Ecto neural progenitor cell (in vitro differentiated cells): ENCODE measurements around the gene PANX3.
A peak's percentile ranks its signal among the peaks of the same experiment; 100 is the strongest.
"Not testable (repeated sequence)": the region's sequence is repeated elsewhere in the genome, so short reads cannot be mapped to it uniquely, and the experiment has no call there.

Experiments
- DNase-seq: peaks from one replicate; pipeline ENCODE4 v3.0.0-alpha.2; 2018; ENCODE audit warnings: low spot score

PANX3 gene, protein sequence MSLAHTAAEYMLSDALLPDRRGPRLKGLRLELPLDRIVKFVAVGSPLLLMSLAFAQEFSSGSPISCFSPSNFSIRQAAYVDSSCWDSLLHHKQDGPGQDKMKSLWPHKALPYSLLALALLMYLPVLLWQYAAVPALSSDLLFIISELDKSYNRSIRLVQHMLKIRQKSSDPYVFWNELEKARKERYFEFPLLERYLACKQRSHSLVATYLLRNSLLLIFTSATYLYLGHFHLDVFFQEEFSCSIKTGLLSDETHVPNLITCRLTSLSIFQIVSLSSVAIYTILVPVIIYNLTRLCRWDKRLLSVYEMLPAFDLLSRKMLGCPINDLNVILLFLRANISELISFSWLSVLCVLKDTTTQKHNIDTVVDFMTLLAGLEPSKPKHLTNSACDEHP

DNA sequence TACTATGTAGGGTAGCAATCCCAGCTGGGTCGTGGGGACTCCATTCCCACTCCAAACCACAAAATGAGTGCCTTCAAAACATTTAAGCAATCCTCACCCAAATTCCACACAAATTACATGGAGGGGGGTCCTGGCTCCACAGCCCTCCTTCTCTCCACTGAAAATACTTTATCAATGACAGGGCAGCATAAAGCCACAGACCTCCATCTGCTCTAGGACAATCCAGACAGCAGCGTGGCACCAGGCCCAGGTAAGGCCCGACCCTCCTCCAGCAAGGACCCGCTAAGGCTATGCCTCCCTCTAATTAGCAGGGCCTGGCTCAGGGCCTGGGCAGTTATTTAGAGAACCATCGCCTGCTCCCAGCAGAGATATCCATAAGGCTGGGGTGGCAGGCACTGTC is at the start of gene PANX3:
Gene PANX3 (plus strand): TSS at position 365 of the 400 bp plus-strand sequence. CDS start 129 bp downstream, outside the sequence.
- DNase-seq, result no peak

DNA sequence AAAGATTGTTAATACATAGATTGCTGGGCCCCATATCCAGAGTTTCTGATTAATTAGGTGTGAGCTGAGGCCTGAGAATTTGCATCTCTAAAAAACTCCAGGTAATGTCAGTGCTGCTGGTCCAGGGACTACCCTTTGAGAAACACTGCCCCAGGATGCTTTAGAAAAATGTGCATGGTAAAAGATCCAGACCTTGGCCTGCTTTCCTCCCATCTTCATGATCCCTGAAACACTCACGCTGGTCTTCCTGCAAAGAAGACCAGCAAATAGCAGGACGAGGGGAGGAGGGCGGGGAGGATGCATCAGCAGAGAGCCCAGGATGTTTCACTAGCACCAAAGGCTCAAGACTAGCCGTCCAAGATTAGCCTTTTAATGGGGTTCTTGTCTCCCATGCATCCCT is 41.5 kb upstream of the PANX3 start, which contains the start of gene OR8A1:
Gene OR8A1 (plus strand): TSS at position 301 of the 400 bp plus-strand sequence. CDS start 123 bp downstream, outside the sequence.
- no peak for DNase-seq

DNA sequence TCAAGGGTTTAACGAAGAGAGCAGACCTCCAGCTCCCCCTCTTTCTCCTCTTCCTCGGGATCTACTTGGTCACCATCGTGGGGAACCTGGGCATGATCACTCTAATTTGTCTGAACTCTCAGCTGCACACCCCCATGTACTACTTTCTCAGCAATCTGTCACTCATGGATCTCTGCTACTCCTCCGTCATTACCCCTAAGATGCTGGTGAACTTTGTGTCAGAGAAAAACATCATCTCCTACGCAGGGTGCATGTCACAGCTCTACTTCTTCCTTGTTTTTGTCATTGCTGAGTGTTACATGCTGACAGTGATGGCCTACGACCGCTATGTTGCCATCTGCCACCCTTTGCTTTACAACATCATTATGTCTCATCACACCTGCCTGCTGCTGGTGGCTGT is 41.1 kb upstream of the PANX3 start:
- no peak for DNase-seq

DNA sequence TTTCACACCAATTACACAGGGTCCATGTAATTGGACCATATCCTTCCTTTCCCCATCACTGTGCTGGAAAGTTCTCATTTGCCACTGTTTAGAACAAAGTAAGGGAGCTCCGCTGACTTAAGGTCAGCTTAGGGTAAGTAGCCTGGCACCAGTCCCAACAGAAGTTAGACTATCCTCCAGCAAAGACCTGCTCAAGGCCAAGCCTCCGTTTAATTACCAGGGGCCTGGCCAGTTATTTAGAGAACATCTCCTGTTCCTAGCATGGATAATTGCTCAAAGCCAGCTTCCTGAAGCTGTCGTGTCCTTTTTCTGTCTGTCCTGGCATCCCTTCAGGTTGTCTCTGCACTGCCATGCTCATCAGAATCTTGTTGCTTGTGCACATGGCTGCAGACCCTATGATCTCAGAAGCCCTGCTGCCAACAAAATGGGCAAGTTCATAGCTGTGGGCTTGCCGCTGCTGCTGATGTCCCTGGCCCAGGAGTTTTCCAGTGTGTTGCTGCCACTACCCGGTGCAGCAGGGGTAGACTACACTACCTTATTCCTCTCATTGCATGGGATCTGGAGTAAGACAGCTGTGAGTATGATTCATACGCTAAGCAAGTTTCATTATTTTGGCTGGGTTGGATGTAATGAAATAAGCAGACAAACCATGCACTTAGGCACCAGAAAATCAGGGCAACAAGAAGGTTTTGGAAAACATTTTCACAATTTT is 33.4 kb upstream of the PANX3 start:
- no peak for DNase-seq

DNA sequence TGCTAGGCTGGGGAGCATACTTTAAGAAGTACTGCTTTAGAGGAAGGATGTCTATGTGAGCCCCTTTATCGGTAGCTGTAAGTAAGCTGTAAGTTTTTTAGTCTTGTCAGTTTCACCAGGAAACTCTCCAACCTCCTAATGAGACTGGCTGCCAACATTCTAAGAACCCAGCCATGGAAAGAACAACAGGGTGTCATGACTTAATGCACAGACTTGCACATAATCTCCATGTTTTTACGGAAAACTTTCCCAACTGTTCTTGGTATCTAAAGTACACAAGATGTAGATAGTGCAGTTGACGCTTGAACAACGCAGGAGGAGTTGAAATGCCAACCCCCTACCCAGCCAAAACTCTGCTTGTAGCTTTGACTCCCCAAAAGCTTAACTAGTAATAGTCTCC is 32.5 kb upstream of the PANX3 start:
- no peak for DNase-seq

DNA sequence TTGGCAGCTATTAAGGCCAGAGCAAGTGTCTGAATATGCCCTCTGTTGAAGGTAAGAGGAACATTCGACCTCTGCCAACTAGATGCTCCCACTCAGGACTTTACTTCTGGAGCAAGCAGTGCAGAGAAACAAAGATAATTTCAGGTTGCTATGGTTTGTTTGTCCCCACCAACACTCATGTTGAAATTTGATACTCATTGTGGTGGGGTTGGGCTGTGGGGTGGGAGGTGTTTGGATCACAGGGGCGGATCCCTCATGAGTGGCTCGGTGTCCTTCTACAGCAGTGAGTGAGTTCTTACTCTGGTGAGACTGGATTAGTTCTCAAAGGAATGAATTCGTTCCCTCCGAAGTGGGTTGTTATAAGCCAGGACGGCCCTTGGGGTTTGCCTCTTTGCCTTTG is 29.4 kb upstream of the PANX3 start:
- no peak for DNase-seq

DNA sequence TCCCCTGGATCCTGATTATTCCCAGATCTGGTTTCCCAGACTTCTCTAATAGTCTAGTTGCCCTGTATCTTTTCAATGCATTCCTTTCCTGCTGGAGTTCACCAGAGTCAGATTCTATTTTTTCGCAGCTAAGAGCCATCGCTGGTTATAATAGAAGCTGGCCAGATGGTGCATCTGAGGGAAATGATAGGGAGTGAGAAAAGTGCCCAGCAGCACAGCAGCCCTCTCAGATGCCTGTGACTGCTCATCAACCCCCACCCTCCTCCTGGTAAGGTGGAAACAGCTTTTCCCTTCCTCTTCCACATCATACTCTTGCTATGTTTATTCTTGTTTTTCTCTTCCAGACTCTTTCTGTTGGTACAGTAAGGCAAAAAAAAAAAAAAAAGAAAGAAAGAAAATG is 28.7 kb upstream of the PANX3 start:
- DNase-seq, result no peak

DNA sequence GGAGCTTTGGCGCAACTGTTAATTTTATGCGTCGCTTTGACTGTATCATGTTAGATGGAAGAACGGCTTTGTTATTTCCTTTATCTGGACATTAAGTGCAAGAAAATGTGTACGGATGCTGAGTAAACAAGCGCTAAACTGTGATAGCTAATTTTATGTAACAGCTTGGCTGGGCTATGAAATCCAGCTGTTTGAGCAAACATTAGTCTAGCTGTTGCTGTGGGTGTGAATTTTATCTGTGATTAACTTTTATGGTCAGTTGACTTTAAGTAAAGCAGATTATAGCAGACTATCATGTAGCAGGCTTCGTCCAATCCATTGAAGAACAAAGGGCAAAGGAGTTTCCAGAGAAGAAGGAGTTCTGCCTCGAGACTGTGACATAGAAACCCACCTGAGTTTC is 27.4 kb upstream of the PANX3 start:
- DNase-seq, result no peak

DNA sequence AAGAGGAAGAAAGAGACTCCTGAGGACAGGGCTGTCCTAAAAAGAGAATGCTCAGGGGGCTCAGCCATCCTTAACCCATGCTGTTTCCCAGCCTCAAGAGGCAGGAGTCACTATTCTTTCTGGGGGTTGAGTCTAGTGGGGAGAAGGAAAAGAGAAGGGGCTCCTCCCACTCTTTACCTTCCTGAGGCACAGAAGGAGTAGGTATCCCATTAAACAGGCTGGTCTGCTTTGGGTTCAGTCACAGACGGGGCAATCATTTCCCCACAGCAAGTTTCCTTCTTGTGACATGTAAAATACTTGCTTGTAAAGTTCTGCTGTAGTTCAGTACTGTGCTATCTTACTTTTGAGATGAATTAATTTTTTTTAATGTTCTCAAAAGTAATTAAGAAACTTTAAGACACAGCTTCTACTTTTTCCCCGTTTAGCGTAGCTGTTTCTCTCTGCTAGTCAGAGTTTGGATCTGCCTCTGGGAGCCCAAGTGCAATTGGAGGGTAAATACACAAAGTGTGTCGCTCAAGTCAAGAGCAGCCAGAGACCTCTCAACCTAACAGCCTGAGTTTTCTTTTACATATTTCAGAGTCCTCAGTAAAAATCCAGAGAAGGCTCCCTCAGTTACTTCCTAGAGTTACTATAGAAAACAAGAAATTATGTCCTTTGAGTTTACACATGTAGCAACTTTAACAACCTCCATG is 26.4 kb upstream of the PANX3 start:
- DNase-seq, result no peak

DNA sequence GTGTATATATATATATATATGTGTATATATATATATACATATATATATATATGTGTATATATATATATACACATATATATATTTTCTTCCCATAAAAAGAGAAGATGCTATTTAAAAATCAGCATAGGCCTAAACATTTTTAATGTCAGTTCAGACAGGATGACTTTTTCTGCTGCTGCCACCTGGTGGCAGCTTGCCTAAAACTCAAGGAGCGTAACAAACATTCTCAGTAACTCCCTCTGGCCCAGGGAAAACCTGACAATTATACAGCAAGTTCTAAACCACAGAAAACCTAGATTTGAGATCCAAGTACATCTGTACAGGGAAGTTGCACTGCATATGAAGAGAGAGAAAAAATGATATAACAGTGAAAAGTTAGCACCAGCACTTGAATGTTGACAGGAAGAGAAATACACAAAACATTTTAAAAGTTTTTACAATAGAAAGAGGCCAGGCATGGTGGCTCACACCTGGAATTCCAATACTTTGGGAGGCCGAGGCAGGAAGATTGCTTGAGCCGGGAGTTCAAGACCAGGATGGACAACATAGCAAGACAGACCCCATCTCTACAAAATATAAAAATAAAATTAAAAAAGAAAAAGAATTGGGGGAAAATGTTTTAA is 24.9 kb upstream of the PANX3 start:
- DNase-seq, result peak; percentile 56

DNA sequence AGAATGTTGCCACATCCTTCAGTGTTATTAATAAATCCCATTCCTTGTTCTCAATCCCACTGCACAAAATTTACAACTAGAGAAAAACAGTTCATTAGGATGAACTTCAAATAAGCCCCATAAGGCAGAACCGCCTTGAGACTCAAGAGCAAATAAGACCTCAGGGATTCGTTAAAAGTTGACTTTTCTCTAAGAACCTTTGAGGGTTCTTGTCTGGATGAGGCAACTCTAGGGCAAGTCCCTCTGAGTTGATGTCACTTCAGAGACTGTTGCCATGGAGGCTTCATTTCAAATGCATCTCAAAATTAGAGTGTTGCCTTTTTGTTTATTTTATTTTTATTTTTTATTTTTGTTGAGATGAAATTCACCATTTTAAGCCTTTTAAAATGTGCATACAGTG is 19.8 kb upstream of the PANX3 start:
- DNase-seq, result no peak

DNA sequence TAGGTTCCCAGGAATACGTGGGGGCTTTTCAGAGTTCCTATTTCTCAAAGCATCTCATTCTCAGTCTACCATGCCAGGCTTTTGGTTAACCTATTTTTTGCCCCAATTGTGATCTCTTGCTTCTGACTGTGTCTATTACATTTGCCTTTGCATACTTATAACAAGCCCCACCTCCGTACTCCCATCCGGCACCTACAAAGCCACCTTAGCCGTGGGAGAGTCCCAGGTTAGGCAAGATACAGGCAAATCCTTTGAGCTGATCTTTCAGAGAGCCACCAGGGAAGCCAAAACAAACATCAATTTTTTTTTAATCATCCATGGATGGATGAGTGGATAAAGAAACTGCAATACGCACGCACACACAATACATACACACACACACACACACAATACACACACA is 18.6 kb upstream of the PANX3 start:
- DNase-seq, result no peak

DNA sequence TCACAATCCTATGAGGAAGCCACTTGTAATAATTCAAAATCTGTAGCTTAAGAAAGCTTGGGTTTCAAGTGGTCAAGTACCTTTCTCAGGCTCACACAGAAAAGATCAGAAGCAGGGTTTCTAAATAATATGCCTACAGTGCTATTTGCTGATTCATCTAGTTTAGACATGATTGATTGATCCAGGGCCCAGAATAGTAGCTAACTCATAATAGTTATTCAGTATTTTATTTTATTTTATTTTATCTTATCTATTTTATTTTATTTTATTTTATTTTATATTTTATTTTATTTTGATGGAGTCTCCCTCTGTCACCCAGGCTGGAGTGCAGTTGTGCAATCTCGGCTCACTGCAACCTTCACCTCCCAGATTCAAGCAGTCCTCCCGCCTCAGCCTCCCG is 15.9 kb upstream of the PANX3 start:
- DNase-seq, result no peak

DNA sequence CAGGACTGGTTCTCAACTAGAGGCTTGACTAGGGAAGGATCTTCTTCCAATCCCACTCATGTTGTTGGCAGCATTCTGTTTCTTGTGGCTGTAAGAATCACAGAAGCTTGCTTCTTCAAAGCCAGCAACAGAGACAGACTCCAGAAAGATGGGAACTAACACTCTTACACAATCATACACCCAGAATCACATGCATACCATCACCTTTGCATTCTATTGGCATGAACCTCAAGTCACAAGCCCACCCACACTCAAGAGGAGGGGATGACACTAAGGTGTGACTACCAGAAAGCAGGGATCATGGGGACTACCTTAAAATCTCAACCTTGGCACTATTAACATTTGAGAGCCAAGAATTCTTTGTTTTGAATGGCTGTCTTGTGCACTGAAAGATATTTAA is 13.6 kb upstream of the PANX3 start:
- DNase-seq, result no peak

DNA sequence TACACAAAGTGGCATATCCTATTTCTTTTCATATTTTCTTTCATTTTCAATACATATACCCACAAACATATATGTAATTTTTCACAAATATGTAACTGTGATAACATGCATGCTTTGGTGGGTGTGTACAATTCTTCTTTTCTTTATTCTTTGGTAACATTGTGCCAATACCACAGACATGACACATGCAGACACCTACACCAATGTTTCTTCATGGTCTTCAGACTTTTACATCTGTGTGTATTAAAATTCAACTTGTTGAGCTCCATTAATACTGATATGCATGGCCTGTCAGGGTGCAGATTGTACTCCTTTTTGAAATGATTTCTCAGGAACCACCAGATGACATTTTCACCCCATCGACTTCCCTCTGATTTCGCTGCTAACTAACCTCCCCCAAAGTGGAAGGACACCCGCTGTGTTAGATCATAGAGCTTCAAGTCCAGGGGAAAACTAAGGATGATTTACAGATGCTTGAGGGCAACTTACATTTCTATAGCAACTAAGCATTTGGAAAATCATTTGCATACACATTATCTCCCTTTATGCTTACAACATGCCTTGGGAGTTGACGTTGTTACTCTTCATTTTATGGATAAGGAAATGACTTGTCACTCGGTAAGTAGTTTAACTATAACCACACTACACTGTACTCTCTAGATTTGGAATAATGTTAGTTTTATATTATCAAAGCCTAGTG is 10.5 kb upstream of the PANX3 start:
- no peak for DNase-seq

DNA sequence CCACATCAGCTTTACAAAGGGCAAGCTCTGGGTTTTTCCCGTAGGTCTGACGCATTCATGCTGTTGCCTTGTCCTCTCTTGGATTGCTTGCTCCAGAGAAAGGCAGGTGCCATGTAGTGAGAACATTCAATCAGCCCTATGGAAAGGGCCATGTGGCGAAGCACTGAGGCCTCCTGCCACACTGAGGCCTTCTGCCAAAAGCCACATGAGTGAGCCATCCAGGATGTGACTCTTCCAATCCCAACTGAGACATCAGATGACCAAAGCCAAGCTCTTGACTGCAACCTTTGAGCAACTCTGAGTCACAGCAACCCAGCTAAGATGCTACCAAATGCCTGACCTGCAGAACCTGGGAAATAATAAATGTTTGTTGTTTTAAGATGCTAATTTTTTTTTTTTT is 9.0 kb upstream of the PANX3 start:
- no peak for DNase-seq

DNA sequence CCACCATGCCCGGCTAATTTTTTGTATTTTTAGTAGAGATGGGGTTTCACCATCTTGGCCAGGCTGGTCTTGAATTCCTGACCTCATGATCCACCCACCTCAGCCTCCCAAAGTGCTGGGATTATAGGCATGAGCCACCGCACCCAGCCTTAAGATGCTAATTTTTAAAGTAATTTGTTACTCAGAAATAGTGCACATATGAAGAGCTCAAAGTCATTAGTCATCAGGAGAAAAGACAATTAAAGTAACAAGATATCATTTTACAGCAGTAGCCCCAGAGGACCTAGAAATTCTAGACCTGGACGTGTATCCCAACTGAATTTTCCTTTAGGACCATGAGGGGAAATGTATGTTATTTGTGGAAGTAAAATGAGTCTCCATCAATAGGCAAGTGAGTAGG is 8.5 kb upstream of the PANX3 start:
- not testable (repeated sequence) for DNase-seq

DNA sequence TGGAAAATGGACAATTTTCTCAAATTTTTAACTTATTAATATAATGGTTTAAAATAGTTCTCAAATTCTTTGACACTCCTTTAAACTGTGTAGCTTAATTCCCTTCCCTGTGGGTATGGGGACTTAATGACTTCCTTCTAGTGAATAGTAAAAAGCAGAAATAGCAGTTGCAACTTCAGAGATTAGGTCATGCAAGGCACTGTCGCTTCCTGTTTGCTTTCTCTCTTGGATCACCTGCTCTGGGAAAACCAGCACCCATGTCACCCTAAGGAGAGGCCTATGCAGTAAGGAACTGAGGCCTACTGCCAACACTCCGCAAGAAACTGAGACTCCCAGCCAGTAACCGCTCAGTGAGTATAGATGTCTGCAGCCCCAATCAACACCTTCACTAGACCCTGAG is 5.5 kb upstream of the PANX3 start:
- no peak for DNase-seq

DNA sequence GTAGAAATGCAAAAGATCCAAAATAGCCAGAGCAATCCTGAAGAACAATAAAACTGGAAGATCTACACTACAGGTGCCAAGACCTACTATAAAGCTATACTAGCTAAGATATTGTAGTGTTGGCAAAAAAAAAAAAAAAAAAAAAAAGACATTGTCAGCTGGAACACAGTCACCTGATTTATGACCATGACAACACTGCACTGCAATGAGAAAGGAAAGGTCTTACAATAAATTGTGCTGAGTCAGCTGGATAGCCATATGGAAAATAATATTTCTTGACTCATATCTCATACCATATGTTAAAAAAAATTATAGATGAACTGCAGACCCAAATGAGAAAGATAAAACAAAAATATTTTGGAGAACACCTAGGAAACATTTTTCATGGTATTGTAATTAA is 3.1 kb upstream of the PANX3 start:
- no peak for DNase-seq

DNA sequence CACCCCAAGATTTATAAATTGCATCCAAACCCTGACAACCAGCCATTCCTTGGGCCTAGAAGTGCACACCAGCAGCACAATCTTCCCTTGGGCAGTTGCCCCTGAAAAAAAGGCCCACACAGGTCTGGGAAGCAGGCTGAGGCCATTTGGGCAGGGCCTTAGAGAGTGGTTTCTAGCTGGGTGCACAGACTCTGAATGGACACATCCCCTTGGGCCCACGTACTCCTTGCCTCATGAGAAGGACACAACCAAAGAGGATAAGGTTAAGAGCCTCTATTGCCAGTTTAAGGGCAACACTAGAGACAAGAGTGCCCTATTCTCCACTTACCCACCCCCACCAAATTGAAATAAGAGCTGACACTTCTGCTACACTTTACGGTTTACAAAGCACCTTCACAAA is 933 bp upstream of the PANX3 start:
- no peak for DNase-seq

DNA sequence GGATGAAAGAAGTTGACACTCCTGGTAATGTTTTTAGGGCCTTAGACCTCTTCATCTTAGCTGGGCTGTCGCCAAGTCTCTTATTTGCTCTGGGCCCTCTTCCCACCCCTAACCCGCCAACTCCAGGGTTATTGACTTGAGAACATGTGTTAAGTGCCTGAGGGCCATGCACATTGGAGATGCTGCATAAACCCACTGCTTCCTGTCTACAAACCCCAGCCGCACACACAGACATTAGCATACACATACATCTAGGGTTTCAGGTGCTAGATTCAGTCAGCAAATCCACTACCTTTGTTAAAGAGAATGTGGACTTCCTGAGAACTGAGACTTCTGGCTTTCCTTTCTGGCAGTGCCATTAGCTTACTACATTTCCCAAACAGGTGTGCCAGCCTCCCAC is 817 bp downstream of the PANX3 start:
- no peak for DNase-seq
